GM12875 (cell line): ENCODE data around the gene GULP1.

Experiments
- H3K4me3 ChIP-seq: one replicate; pipeline ENCODE4 v1.5.1; 2011; ENCODE audit warnings: low read depth, low read length, control low read depth
- CTCF ChIP-seq: IDR thresholded peaks from 2 replicates; pipeline ENCODE4 v1.5.1; 2011; ENCODE audit warnings: low read depth, mild to moderate bottlenecking, control low read depth, inconsistent platforms, low read length, moderate library complexity, borderline replicate concordance; ENCODE audit not compliant: insufficient read depth

The GULP1 gene

GRCh38 chr2:188588235-188588634, 296.6 kb downstream of the GULP1 start:
- no peak overlapping the region for H3K4me3 ChIP-seq
- no peak for TF ChIP-seq CTCF

GRCh38 chr2:188596054-188596453, 304.4 kb downstream of the GULP1 start:
- H3K4me3 ChIP-seq, result no peak overlapping the region
- no peak for TF ChIP-seq CTCF

GRCh38 chr2:188598551-188598950, 306.9 kb downstream of the GULP1 start:
- H3K4me3 ChIP-seq, result no peak overlapping the region
- no peak for TF ChIP-seq CTCF

- no peak for TF ChIP-seq CTCF
- H3K4me3 ChIP-seq, result no peak overlapping the region
These were observed 307.5 kb downstream of the GULP1 start for GRCh38 chr2:188599140-188599539.

GRCh38 chr2:188600536-188601210, 309.0 kb downstream of the GULP1 start:
- no peak for TF ChIP-seq CTCF
- H3K4me3 ChIP-seq, result no peak overlapping the region

GRCh38 chr2:188601391-188601790, 309.7 kb downstream of the GULP1 start:
- no peak for TF ChIP-seq CTCF
- no peak overlapping the region for H3K4me3 ChIP-seq

GRCh38 chr2:188601927-188602326, 310.3 kb downstream of the GULP1 start:
- TF ChIP-seq CTCF, result no peak
- H3K4me3 ChIP-seq, result no peak overlapping the region
